Coronary artery (tissue), 2 donors: ENCODE results near the gene LRFN4.

Experiments used
- DNase-seq: peaks from one replicate; pipeline ENCODE4 v3.0.0-alpha.2; 2017; ENCODE audit warnings: low spot score
- H3K27ac ChIP-seq, 2 donors: fragments of 200-600 bp; sonication (generic); one replicate each; pipeline ENCODE4 v1.5.1; 2016 to 2019
- H3K4me3 ChIP-seq: fragments of 200-600 bp; sonication (generic); 2 replicates; pipeline ENCODE4 v1.5.1; 2016; ENCODE audit warnings: mild to moderate bottlenecking, moderate library complexity
- CTCF ChIP-seq: fragments of 200-600 bp; sonication (generic); IDR thresholded peaks from one replicate; pipeline ENCODE4 v1.5.1; 2019; ENCODE audit warnings: antibody characterized with exemption

The LRFN4 gene

GRCh38 chr11:66858939-66859685 lies 2.2 kb downstream of the LRFN4 start:
- DNase-seq, result no peak
- no peak overlapping the region for H3K27ac ChIP-seq
- no peak overlapping the region for H3K4me3 ChIP-seq
- no peak for TF ChIP-seq CTCF

GRCh38 chr11:66859686-66860448 lies 3.0 kb downstream of the LRFN4 start:
- no peak for DNase-seq
- H3K27ac ChIP-seq, result no peak overlapping the region
- no peak for TF ChIP-seq CTCF
- H3K4me3 ChIP-seq, result no peak overlapping the region

- TF ChIP-seq CTCF, result no peak
- no peak for DNase-seq
- Histone ChIP-seq H3K4me3 (no peak overlapping the region), H3K27ac (no peak overlapping the region)
Measured at GRCh38 chr11:66860449-66860831, 3.6 kb downstream of the LRFN4 start.

GRCh38 chr11:66861038-66861773 lies 4.3 kb downstream of the LRFN4 start:
- Histone ChIP-seq H3K4me3 (no peak overlapping the region), H3K27ac (no peak overlapping the region)
- TF ChIP-seq CTCF, result no peak
- DNase-seq, result no peak

- no peak for TF ChIP-seq CTCF
- no peak for DNase-seq
- Histone ChIP-seq H3K27ac (no peak overlapping the region), H3K4me3 (no peak overlapping the region)
Measured at GRCh38 chr11:66861774-66862558, 5.1 kb downstream of the LRFN4 start.

GRCh38 chr11:66862559-66863037 lies 5.7 kb downstream of the LRFN4 start:
- Histone ChIP-seq H3K4me3 (no peak overlapping the region), H3K27ac (no peak overlapping the region)
- no peak for TF ChIP-seq CTCF
- no peak for DNase-seq
